MCF 10A (cell line): Measurements from ENCODE around the gene WHAMM. TPM values are rescaled to one million over a fixed set of nuclear protein-coding genes. Genes with fewer than 3 reads are reported as not detected.

Source experiments
- BruUV-seq: library from RNA; stranded (reverse); fragments of 400-500 nt; replicated peaks from 2 replicates; lab custom pipeline; 2021; lab: Mats Ljungman, UMichigan
- CTCF ChIA-PET: fragments of 300-600 bp; sonication (Branson Sonifier 250); formaldehyde crosslinking; extraction: SDS; loops from one replicate; lab custom pipeline; 2021; ENCODE audit warnings: antibody characterized with exemption, inconsistent platforms; lab: Yijun Ruan, JAX
- POLR2A ChIA-PET: fragments of 300-600, 350-650 bp; sonication (Branson Sonifier 250); formaldehyde crosslinking; extraction: SDS; loops from one replicate; lab custom pipeline; 2020; ENCODE audit warnings: antibody characterized with exemption, inconsistent platforms; lab: Yijun Ruan, JAX
- DNase-seq: peaks from one replicate; pipeline ENCODE4 v3.0.0-alpha.2; 2018; ENCODE audit not compliant: unreplicated experiment
- H3K27ac Mint-ChIP-seq: one replicate; pipeline ENCODE4 v1.8.0; 2022; ENCODE audit warnings: mild to moderate bottlenecking, low read depth, mixed read lengths; ENCODE audit not compliant: unreplicated experiment
- H3K27me3 Mint-ChIP-seq: one replicate; pipeline ENCODE4 v1.8.0; 2022; ENCODE audit warnings: mixed read lengths; ENCODE audit not compliant: insufficient read depth, unreplicated experiment
- H3K36me3 Mint-ChIP-seq: one replicate; pipeline ENCODE4 v1.8.0; 2022; ENCODE audit warnings: mild to moderate bottlenecking, moderate library complexity, mixed read lengths; ENCODE audit not compliant: insufficient read depth, unreplicated experiment
- H3K4me1 Mint-ChIP-seq: one replicate; pipeline ENCODE4 v1.8.0; 2022; ENCODE audit warnings: mixed read lengths; ENCODE audit not compliant: insufficient read depth, unreplicated experiment
- H3K4me3 Mint-ChIP-seq: one replicate; pipeline ENCODE4 v1.8.0; 2022; ENCODE audit warnings: mild to moderate bottlenecking, moderate library complexity, mixed read lengths; ENCODE audit not compliant: unreplicated experiment
- H3K9me3 Mint-ChIP-seq: one replicate; pipeline ENCODE4 v1.8.0; 2022; ENCODE audit warnings: mixed read lengths; ENCODE audit not compliant: unreplicated experiment
- CTCF ChIP-seq: fragments of 200-600 bp; IDR thresholded peaks from one replicate; pipeline ENCODE4 v1.8.0; 2022; ENCODE audit warnings: antibody characterized with exemption, mild to moderate bottlenecking; ENCODE audit not compliant: unreplicated experiment
- intact Hi-C: fragments of 100-400 bp; cut with micrococcal nuclease; formaldehyde crosslinking; loops from 2 replicates; pipeline ENCODE4 v1.14.1; 2022
- total RNA-seq: library from RNA; stranded (reverse); gene quantifications from 2 replicates; pipeline ENCODE4 v1.2.3, GENCODE V29; 2022

The WHAMM gene
- total RNA-seq, 1 experiment from 2014 or later, result 8.2 TPM

GRCh38 chr15:82848241-82848993, 39.0 kb downstream of the WHAMM start:
- no peak for TF ChIP-seq CTCF
- Mint-ChIP-seq H3K27me3 (no peaks in the 10 kb centered on the region), H3K27ac (no peak overlapping the region), H3K36me3 (no peaks in the 10 kb centered on the region), H3K4me3 (no peak overlapping the region), H3K4me1 (no peaks in the 10 kb centered on the region), H3K9me3 (no peaks in the 10 kb centered on the region)
- no peak for DNase-seq
- CTCF ChIA-PET, result interaction anchor here (0.6 to 4.7 kb wide), 7 partner anchors 14 to 1718 kb away, joined by 3 to 47 read pairs (median 5); no protein-coding TSS in a partner anchor
- intact Hi-C loops, result loop anchor here (2.0 kb wide), 1 partner anchor 138 kb away; the partner anchor contains the start of gene RAMAC
- POLR2A ChIA-PET, result interaction anchor here (0.6 to 1.8 kb wide), 5 partner anchors 73 to 152 kb away, joined by 3 to 6 read pairs (median 4); partner anchors contain the start of gene RAMAC
- no TSS peak for BruUV-seq

DNA sequence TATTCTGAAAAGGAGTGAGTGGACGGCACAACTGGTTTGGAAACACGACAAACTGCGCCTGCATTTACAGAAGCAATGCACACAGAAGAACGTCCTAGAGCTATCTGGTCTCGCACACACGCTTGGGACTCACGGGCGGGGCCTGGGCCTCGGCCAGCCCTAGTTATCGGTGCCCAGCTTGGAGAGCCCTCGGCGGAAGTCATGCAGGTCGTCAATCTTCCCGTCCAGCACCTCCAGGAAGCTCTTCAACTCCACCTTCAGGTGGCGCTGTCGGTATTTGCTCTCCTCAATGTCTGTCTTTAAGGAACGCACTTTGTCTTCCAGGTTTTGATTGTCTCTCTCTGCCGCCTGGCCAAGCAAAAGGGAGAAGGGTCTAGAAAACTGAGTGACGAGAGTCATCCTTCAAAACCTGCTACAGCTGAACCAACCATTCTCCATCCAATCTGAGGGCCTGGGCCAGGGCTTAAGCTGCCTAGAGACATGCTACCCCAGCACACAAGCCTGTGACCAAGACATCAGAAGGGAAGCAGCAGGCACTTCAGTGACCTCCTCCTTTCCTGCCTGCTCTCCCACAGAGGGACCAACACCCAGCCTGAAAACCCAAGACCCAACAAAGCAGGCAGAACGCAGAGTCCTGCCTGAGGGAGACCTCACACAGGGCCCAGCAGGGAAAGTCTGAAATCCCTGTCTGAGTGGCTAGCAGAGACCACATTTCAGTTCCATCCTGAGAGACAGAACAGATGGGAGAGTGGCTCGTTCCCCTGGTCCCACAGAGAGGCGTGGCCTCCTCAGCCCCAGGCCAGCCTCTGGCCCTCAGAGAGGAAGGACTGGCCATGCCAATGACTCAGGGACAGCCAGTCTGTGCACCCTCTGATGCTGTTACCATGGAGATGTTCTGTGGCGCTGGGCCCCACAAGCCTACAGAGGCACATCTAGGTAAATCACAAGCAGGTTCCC, 40.4 kb downstream of the WHAMM start:
- Mint-ChIP-seq H3K27ac (peak overlapping the region; percentile 16), H3K36me3 (no peaks in the 10 kb centered on the region), H3K9me3 (no peaks in the 10 kb centered on the region), H3K27me3 (no peaks in the 10 kb centered on the region), H3K4me1 (no peaks in the 10 kb centered on the region), H3K4me3 (no peak overlapping the region)
- intact Hi-C loops, result loop anchor here (1.0 to 2.0 kb wide), 2 partner anchors 137 to 150 kb away; partner anchors contain the start of gene RAMAC
- BruUV-seq, result no TSS peak
- peak; percentile 53 for TF ChIP-seq CTCF
- peak; percentile 85 for DNase-seq
- POLR2A ChIA-PET, result interaction anchor here (0.6 to 1.6 kb wide), 5 partner anchors 100 to 150 kb away, joined by 3 to 6 read pairs (median 4); partner anchors contain the start of gene RAMAC
- CTCF ChIA-PET, result interaction anchor here (0.5 to 4.7 kb wide), 17 partner anchors 11 to 343 kb away, joined by 3 to 47 read pairs (median 3); no protein-coding TSS in a partner anchor

DNA sequence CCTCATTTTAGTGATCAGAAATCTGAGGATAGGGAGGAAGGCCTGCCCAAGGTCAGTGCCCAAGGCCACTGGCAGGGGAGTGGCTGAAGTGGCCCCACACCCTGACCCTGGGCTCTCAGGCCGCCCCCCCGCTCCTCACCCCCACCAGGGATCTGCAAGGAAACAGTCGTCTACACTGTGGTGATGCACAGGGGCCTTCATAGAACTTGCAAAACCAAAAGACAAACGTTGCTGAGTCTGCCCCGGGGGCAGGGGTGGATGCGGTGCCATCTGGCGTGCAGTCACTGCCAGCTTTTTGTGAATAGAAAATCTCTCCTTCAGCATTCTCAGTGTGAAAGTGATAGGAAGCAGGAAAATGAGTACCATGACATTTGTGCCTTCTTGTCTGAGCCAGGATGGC, 41.3 kb downstream of the WHAMM start:
- intact Hi-C loops, result no loop called here
- Mint-ChIP-seq H3K4me3 (no peak overlapping the region), H3K4me1 (no peaks in the 10 kb centered on the region), H3K9me3 (no peaks in the 10 kb centered on the region), H3K27me3 (no peaks in the 10 kb centered on the region), H3K36me3 (no peaks in the 10 kb centered on the region), H3K27ac (no peak overlapping the region)
- CTCF ChIA-PET, result interaction anchor here (0.7 to 4.7 kb wide), 7 partner anchors 11 to 161 kb away, joined by 3 to 47 read pairs (median 4); partner anchors contain the start of gene C15orf40
- BruUV-seq, result no TSS peak
- POLR2A ChIA-PET, result interaction anchor here (0.6 kb wide), 1 partner anchor 139 kb away, joined by 4 read pairs; no protein-coding TSS in a partner anchor
- TF ChIP-seq CTCF, result no peak
- DNase-seq, result no peak
